Panc1 (cell line): ENCODE results near the gene RELT. TPM values are rescaled to one million over a fixed set of nuclear protein-coding genes. Genes with fewer than 3 reads are reported as not detected.

Source experiments
- ATAC-seq: fragments of 200-7000 bp; cut with Tn5 transposase; 2 replicates; pipeline ENCODE4 v1.9.1; 2020; ENCODE audit warnings: mild to moderate bottlenecking, moderate library complexity
- BruUV-seq: library from RNA; stranded (reverse); fragments of 400-500 nt; replicated peaks from 2 replicates; lab custom pipeline; 2021; lab: Mats Ljungman, UMichigan
- CTCF ChIA-PET: fragments of 300-600 bp; sonication (Branson Sonifier 250); formaldehyde crosslinking; loops from one replicate; lab custom pipeline; 2022; ENCODE audit warnings: antibody characterized with exemption; lab: Charles Lee
- POLR2A ChIA-PET: fragments of 300-600 bp; sonication (Branson Sonifier 250); formaldehyde crosslinking; loops from one replicate; lab custom pipeline; 2022; ENCODE audit warnings: antibody characterized with exemption; lab: Charles Lee
- DNase-seq: peaks from one replicate; pipeline ENCODE4 v3.0.0-alpha.2; 2010; ENCODE audit warnings: low read depth, low spot score
- H3K27ac ChIP-seq: 2 replicates; pipeline ENCODE4 v1.5.1; 2011; ENCODE audit warnings: mild to moderate bottlenecking, low read length, inconsistent platforms
- H3K27me3 ChIP-seq: fragments of 200-500 bp; sonication (Bioruptor generic); 2 replicates; pipeline ENCODE4 v1.6.0; 2014; ENCODE audit warnings: low read length, inconsistent platforms; ENCODE audit not compliant: control insufficient read depth, insufficient read depth
- H3K36me3 ChIP-seq: fragments of 200-500 bp; sonication (Bioruptor generic); 2 replicates; pipeline ENCODE4 v1.5.1; 2014; ENCODE audit warnings: inconsistent platforms, mild to moderate bottlenecking, low read length, moderate library complexity; ENCODE audit not compliant: control insufficient read depth, insufficient read depth
- H3K4me1 ChIP-seq: 2 replicates; pipeline ENCODE4 v1.5.1; 2011; ENCODE audit warnings: inconsistent platforms, mild to moderate bottlenecking, low read length, moderate library complexity; ENCODE audit not compliant: control insufficient read depth, insufficient read depth
- H3K4me3 ChIP-seq, 2 experiments: 2 replicates each; pipeline ENCODE4 v1.5.1; 2011 to 2012; ENCODE audit warnings: low read depth in 2 of 2, low read length in 2 of 2, mild to moderate bottlenecking in 2 of 2, inconsistent platforms in 1 of 2, moderate library complexity in 1 of 2
- H3K9me3 ChIP-seq: fragments of 200-500 bp; sonication (Bioruptor generic); 2 replicates; pipeline ENCODE4 v1.5.1; 2014; ENCODE audit warnings: low read depth, mild to moderate bottlenecking, inconsistent platforms, low read length, moderate library complexity; ENCODE audit not compliant: control insufficient read depth, insufficient read depth
- CTCF ChIP-seq: fragments of 450-650 bp; IDR thresholded peaks from 2 replicates; pipeline ENCODE4 v1.5.1; 2017; ENCODE audit warnings: mild to moderate bottlenecking
- POLR2AphosphoS5 ChIP-seq: IDR thresholded peaks from 2 replicates; pipeline ENCODE4 v1.6.1; 2012; ENCODE audit warnings: mild to moderate bottlenecking, low read depth, low read length, moderate library complexity
- REST ChIP-seq, 2 experiments: IDR thresholded peaks; 2 replicates each; pipeline ENCODE4 v1.6.1; 2011 to 2012; ENCODE audit warnings: low read depth in 2 of 2, control low read depth in 1 of 2, low read length in 1 of 2, mild to moderate bottlenecking in 1 of 2, moderate library complexity in 1 of 2; ENCODE audit not compliant: insufficient read depth in 1 of 2
- SIN3A ChIP-seq: IDR thresholded peaks from 2 replicates; pipeline ENCODE4 v1.6.1; 2012; ENCODE audit warnings: low read depth, mild to moderate bottlenecking, low read length, moderate library complexity, borderline replicate concordance; ENCODE audit not compliant: insufficient read depth
- TCF7L2 ChIP-seq: IDR thresholded peaks from 2 replicates; pipeline ENCODE4 v1.6.1; 2011; ENCODE audit warnings: mild to moderate bottlenecking, low read depth, low read length, inconsistent platforms
- in situ Hi-C: cut with HindIII; loops from 2 replicates; pipeline ENCODE4 v1.10.0; 2016; ENCODE audit warnings: low sequenced_read_pairs, low pct_unique_long_range_greater_than_20kb
- intact Hi-C: fragments of 100-400 bp; cut with micrococcal nuclease; formaldehyde crosslinking; loops from one replicate; pipeline ENCODE4 v1.10.0; 2022; ENCODE audit not compliant: unreplicated experiment
- total RNA-seq: library from RNA; stranded (reverse); gene quantifications from one replicate; pipeline ENCODE4 v1.2.1, GENCODE V29; 2021; ENCODE audit not compliant: unreplicated experiment

Gene RELT
- total RNA-seq, 1 experiment from 2014 or later: 11.3 TPM

- peaks cover 9% of the 10 kb centered on the region for H3K4me1 ChIP-seq
- intact Hi-C loops: no loop called here
- H3K27ac ChIP-seq: no peak overlapping the region
- in situ Hi-C loops: no loop called here
- ATAC-seq (no peak), DNase-seq (no peak)
- BruUV-seq: no TSS peak
- POLR2A ChIA-PET: no interaction called here
- CTCF ChIA-PET: no interaction called here
- no peaks in the 10 kb centered on the region for H3K9me3 ChIP-seq
- H3K27me3 ChIP-seq: no peaks in the 10 kb centered on the region
- TF ChIP-seq TCF7L2: no peak
- TF ChIP-seq SIN3A: no peak
- no peak for TF ChIP-seq POLR2AphosphoS5
- TF ChIP-seq CTCF: no peak
- no peak for TF ChIP-seq REST (IDR thresholded peaks at IDR 0.05; ENCODE audit: insufficient read depth in 1 of 2, low read depth in 2 of 2, low read length in 1 of 2)
- H3K4me3 ChIP-seq: no peak overlapping the region
- no peaks in the 10 kb centered on the region for H3K36me3 ChIP-seq
Measured at GRCh38 chr11:73346186-73346935, 29.8 kb upstream of the RELT start.

- Histone ChIP-seq H3K27ac (no peak overlapping the region), H3K4me3 (no peak overlapping the region), H3K4me1 (peaks cover 9% of the 10 kb centered on the region), H3K9me3 (no peaks in the 10 kb centered on the region), H3K27me3 (no peaks in the 10 kb centered on the region), H3K36me3 (no peaks in the 10 kb centered on the region)
- TF ChIP-seq POLR2AphosphoS5 (no peak), TCF7L2 (no peak), REST (IDR thresholded peaks at IDR 0.05; ENCODE audit: insufficient read depth in 1 of 2, low read depth in 2 of 2, low read length in 1 of 2) (no peak), CTCF (no peak), SIN3A (no peak)
- in situ Hi-C loops: no loop called here
- BruUV-seq: no TSS peak
- DNase-seq: no peak
- intact Hi-C loops: no loop called here
- CTCF ChIA-PET: no interaction called here
- POLR2A ChIA-PET: no interaction called here
- ATAC-seq: no peak
Measured at GRCh38 chr11:73347067-73347466, 29.1 kb upstream of the RELT start.
